HG03039 (cell line): ENCODE measurements around the gene CNTN1.

Source experiments
- ATAC-seq: cut with Tn5 transposase; IDR thresholded peaks from one replicate; pipeline ENCODE4 v1.9.1; 2021; ENCODE audit warnings: mild to moderate bottlenecking, moderate library complexity; ENCODE audit not compliant: unreplicated experiment

The CNTN1 gene

DNA sequence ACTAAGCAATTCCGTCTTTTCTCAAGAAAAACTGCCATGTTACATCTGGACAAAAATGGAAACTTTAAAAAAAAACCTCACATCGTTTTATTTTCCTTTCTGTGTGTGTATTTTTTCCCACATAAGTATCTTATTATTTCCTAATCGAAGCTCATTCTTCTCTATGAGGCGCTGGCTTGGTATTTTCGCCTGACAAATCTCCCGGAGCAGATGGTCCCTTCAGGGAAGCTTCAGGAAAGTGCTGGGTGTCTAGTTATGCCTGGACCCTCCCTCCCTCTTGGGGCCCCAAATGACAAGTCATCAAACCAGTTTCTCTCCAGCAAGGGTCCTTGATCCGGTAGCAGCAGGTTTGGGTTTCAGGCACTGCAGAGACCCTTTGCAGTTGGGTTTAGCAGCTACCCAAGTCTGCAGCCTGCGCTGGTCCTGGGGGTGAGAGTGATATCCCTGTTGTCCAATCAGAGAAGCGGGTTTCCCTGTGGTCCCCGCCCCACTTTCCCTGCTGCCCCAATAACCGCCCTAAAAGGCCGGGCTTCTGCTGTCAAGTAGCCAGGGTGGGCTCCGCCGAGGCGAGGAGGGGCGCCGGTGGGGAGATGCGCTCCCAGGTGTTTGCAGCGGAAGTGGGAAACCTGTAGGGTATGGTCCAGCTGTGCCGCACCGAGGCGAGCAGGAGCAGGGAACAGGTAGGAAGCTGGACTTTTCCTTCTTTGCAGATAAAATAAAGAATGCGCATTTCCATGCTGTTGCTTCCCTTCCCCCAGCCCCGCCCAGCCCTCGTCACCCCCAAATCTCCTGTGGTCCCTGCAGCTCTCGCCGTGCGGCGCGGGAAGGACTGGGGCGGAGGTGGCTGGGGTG is at the start of gene CNTN1:
Gene CNTN1, plus strand, starts transcription at position 527 of the 852 bp plus-strand sequence.
- ATAC-seq: peak; percentile 64

DNA sequence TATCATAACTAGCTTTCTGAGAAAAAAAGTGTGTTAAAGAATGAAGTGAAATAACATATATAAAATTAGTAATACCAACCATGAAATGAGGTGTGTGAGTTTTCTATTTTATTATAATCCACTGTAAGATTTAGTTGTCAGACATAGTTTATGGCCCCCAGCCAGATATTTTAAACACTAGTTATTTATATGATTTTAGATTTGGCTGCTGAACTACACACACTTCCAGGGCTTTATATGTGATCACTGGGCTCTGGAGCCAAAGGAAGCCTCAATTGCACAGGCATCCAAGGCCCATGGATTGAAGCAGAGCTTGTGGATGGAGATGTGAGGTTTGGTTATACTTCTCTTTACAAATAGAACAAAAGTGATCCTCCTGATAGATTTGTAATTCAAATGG is 48.7 kb upstream of the CNTN1 start:
- no peak for ATAC-seq

DNA sequence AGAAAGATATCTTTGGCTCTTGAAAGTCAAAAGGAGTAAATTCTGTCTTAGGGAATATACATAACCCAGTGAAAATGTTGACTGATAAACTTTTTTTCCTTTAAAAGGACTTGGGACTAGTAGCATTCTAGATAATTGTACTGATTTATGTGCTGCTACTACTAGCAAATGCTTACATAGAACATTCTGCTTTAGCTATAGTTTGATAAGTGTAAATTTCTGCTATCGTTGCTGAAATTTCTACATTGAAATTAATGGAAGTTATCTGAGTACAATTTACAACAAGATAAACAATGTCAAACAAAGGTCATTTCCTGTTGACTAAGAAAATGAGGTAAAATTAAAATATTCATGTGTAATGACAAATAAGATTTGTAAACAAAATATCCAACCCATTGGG is 48.3 kb upstream of the CNTN1 start:
- ATAC-seq: no peak

DNA sequence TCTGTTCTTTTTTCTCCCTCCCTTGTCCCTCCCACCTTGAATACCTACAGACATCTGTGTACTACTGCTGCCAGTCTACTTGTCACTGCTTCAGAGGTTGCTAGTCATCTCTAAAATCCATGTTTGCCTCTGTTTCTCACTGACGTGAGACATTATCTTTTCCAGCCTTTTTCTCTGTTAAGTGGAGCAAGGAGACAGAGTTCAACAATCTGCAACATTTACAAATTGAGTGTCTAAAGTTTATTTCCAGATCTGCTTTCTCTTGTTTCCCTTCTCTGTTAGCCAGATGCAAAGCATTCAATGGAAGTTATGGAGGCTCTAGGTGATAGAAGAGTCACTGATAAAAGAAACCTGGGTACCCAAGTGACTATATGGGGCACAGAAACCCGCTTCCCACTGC is 47.5 kb upstream of the CNTN1 start:
- ATAC-seq: no peak

DNA sequence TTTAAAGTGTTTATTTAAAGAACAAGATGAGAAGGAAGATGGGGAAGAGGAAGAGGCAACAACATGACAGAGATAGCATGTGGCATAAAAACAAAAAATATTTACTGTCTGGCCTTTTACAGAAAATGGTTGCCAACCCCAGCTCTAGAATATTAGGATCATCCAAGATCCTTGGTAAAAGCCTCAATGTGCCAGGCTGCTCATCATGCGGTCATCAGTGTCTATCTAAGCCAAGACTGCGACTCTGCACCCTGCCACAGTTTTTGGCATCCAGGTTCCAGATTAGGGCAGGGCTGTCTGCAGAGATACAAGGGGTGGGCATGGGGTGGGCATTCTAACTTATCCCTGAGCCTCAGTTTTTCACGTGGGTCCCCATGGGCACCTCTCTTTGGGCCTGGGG is 46.9 kb upstream of the CNTN1 start:
- no peak for ATAC-seq

DNA sequence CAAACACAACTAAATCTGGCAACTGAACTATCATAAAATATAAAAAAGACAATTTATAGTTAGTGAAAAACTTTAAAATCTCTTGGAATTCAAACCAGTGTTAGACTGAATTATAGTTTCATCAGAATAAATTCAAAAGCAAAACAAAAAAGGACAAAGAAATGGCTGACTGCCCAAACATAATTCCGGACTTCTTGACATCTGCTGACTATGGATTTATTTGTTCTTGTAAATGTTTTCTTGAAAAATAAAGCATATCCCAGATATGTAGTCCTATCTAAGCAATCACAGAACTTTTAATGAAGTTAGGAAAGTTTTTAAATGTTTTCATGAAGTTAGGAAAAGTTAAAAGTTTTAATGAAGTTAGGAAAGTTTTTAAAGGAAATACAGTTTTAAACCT is 45.8 kb upstream of the CNTN1 start:
- ATAC-seq: no peak

DNA sequence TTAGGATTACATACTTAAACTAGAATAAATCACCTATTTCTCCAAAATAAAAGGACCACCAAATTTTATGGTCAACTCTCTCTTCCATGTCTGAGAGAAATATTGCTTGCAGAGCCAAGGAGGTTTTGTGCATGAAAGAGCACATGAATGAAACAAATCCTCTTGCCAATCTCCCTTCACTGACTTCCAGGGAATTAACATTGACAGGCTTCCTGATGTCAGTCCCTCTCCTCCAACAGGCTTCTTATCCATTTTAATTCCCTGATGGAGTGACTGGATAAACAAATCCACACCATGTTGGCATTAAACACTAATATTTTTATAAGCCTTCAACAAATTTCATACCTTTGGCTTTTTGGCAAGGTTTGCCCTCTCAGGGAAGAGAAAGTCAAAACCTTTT is 45.3 kb upstream of the CNTN1 start:
- no peak for ATAC-seq

DNA sequence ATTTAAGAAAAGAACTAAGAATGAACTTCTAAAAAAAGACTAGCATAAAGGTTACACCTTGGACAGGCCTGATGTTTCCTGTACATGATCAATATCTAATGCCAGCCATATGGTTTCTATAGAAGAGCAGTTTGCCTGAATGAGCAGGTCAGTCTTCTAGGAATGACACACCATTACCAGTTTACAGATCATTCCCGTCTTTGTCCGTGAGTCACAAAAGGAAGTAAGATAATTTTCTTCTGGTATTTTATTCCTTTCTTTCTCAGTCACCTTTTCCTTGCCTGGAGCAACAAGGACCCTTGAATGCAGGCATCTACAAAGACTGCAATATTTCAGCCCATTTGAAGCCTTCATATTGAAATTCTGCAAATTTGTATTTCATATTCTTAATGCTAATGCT is 44.6 kb upstream of the CNTN1 start:
- no peak for ATAC-seq

DNA sequence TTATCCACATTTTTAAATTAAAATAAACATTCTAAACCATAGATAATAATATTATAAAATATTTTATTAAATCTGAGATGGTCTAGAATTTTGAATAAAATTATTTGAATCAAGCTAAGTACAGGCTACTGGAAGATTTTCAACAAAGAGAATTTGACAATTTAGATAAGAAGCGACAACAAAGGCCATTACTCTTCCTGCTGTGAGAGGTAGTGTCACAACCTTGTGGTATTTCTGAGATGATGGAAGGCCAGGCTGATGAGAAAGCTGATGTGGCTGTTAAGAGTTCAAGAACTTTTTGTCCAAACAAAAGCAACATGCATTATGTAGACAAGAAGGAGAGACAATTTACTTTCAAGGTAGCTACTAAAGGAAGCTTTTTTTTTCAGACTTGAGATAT is 43.7 kb upstream of the CNTN1 start:
- ATAC-seq: no peak

DNA sequence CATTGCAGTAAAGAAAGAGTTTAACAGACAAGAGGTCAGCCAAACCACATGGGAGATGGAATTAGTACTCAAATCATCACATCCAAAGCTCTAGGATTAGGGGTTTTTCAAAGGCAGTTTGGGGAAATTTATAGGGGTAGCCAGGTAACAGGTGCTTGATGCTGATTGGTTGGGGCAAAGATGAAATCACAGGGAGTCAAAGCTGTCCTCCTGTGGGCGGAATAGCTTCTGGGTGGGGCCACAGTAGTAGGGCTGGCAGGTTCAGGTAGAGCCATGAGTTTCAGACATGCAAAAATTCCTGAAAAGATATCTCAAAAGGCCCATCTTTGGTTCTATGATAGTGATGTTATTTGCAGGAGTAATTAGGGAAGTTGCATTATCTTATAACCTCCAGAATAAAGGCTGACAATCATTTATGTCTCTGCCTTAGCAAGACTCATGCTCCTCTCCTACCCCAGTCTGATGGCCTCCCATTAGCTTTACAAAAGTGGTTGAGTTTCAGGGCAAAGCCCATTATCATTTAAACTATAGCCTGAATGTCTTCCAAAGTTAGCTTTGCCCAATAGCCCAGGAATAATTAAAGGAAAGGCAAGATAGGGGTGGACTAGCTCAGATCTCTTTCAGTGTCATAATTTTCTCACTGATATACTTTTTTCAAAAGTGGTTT is 42.1 kb upstream of the CNTN1 start:
- ATAC-seq: no peak

DNA sequence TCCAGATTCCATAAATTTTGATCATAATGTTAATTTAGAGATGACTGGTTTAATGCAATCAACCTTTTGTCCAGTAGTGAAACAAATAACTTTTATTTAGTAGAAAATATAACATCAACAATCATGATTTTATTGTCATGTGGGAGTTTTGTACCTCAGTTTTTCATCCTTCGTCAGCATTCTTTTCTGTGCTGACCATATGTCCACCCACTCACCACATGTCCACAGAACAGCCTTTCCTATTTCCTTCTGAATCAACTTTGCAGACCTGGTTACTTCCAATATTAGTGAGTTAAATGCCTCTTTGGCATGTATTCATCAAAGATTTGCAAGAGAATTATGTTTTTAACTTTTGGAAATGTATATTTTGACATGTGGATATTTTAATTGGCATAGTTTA is 36.8 kb upstream of the CNTN1 start:
- no peak for ATAC-seq

DNA sequence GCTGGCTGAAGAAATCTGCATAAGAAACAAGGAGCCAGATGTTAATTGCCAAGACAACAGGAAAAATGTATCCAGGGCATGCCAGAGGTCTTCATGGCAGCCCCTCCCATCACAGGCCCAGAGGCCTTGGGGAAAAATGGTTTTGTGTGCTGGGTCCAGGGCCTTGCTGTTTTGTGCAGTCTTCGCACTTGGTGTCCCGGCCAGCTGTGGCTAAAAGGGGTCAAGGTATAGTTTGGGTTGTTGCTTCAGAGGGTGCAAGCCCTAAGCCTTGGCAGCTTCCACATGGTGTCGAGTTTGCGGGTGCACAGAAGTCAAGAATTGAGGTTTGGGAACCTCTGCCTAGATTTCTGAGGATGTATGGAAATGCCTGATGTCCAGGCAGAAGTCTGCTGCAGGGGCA is 29.9 kb upstream of the CNTN1 start:
- ATAC-seq: no peak

DNA sequence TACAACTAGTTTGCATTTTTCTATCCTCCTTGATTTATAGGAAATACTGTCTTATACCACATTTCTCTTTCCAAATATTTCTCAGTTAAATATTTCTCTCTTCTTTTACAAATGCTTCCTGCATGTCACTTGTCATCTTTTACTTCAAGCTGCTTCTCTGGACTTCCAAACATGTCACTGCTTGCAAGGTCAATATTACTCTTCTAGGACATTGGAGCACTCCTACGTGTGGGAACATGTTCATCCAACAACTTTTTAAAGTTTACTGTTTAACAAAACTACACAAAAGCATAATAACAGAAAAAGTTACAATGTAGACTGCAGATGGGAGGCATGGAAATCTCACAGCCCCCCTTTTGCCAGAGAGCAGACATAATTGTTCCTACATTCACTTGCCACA is 28.5 kb upstream of the CNTN1 start:
- no peak for ATAC-seq

DNA sequence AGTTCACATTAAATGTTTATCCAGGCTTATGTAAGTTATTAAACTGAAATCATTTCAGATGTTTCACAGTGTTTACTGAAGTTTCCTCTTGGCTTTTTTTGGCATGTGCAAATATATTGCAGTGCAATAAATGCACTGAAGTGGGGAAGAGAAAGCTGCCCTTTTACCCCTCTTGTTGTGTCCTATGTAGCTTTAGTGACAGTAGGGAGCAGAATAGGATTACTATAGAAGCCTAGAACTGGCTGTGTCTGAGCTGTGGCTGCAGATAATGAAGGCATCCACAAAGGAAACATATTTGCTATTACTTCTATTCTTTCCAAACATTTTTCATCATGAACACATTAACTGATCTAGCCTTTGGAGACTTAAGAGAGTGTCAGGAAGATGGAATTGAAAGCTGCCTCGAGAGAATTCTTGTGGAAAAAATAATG is 24.1 kb upstream of the CNTN1 start:
- no peak for ATAC-seq

DNA sequence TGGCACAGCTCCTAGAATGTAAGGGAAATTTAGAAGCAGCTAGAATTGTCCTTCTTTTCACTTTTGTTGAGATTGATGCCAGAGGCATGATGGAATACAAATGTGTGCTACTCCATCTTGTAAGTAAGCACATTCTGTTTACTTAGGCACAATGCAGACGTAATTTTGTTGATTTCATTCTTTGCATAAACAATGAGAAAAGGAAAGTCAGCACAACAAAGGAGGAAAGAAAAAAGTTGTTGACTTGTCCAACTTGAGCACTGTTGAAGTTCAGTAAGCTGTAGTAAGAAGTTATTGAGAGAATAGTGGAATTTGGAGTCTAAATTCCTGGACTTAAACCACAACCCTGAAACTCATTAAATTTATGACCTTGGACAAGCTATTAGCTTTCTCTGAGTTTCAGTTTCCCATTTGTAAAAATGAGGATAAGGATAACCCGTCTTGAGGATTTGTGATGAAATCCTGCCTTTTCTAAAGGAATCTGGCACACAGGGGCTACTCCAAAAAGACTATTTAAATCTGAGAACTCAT is 19.4 kb upstream of the CNTN1 start:
- no peak for ATAC-seq

DNA sequence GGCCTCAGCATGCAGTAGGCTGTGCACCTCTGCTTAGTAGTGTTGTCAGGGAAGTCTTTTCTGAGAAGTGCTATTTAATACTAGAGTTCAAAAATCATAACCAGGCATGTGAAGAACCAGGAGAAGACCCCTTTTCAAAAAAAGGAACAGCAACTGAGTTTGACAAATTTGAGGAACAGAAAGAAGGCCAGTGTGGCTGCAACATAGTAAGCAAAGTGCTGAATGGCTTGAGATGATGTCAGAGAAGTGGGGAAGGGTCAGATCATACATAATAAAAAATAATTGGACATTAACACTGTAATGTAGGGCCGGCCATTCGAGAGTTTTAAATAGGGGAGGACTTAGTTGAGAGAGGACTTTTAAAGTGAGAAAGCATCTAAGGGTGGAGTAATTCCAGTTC is 11.1 kb upstream of the CNTN1 start:
- no peak for ATAC-seq

DNA sequence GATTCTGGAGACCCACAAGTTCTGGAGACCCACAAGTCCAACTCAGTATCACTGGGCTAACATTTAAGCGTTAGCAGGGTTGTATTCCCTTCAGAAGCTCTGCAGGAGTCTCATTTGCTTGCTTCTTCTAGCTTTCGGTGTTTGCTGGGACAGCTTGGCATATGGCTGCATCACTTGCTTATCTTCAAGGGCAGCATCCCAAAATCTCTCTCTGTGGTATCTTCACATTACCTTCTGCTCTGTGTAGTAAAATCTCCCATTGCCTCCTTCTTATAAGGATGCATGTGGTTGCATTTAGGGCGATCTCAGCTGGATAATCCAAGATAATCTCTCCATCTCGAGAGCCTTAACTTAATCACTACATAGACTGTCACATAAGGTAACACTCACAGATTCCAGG is 7.3 kb upstream of the CNTN1 start:
- no peak for ATAC-seq

DNA sequence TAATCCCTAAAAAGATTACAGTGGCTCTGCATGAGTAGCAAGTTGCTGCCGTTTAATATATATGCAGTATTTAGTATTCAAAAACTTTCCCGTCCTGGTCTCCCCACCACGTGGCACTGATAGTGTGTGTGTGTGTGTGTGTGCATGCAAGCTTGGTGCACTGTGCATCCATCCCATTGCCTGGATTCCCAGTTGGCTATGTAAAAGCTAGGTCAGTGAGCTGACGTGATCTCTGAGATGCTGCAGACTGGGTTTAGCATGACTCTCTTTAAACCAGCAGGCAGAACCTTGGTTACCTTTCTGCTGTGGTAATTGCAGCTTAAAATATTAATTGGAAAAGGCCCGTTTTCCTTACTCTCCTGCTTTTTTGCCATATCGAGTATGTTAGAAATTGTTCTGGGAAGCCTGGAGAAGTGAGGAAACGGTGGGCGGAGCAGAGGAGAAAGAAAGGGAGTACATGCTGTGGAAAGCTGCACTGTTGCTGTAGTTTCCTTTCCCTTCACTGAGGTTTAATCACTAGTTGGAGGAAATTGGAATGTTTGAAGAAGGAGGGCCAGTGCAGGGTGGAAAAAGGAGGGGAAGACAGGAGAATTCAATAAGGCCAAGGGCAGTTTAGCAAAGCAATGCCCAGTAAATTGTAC is 4.0 kb upstream of the CNTN1 start:
- no peak for ATAC-seq

DNA sequence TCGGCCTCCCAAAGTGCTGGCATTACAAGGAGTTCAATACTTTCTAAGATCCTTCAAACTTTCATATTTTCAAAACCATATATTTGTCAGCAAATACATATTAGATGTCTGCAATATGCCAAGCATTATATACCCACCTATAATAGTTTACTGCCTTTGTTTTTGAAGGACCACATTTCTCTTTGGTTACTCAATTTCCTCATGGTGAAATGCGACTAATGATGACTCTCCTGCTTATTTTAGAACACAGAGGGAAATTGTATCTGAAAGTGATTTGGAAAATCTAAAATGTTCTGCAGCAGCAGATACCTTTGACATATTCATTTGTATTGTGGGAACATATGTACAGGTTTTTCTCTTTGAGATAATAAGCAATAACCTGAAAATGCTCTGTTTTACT is 2.7 kb upstream of the CNTN1 start:
- no peak for ATAC-seq

DNA sequence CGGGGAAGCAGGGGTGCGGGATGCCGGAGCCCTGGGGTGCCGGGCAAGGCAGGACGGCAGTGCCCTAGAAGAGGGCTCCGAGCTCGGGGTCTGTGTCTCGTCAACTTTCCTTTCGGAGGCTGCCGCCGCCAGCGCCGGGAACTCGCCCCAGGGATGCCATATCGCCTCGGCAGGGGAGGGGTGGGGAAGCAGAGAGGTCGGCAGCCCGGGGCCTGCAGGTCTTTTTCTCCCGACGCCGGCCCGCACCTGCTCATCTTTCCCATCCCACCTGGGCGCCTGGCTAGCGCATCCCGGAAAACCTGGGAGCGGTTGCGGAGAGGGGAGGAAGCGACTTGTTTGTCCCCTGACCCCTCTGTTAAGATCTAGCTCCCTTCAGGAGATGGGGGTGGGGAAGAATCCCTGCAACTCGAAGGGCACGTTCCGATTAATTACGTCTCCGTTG is 547 bp downstream of the CNTN1 start:
- ATAC-seq: no peak

DNA sequence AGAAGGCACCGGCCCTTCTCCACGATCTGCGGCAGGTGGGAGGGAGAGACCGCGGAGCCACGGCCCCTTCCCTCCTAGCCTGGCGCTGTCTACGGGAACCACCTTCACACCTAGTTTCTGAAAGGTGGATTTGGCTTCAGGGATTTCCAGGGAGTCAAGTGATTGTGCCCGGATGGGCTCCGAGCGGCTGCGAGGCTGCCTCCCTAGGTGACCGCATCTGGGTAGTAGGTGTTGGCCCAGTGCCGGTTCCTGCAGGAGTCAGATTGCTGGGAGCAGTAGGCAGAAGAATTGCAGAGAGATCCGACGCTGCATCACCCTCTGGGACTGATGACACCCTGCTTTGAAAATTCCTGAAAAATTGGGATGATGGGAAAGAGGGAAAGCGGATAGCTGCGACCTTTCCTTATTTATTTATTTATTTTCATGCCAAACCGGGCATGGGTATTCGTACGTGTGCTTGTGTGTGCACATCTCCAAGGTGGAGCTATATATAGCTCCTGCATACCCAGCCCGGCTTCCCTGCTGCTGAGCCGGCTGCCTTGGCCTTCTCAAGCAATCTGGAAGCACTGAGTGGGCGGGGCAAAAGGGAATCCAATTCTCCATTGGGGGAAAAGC is 1.1 kb downstream of the CNTN1 start:
- no peak for ATAC-seq
